Thyroid gland (tissue), 4 donors: ENCODE data around the gene RCAN2. TPM values are rescaled to one million over a fixed set of nuclear protein-coding genes. Genes with fewer than 3 reads are reported as not detected.

ENCODE experiments used
- DNase-seq, 2 donors: peaks; one replicate each; pipeline ENCODE4 v3.0.0-alpha.2; 2019
- H3K27ac ChIP-seq, 3 donors: fragments of 200-600 bp; sonication (generic); 1 replicate in 2 of 3; 2 replicates in 1 of 3; pipeline ENCODE4 v1.5.1; 2016 to 2019; ENCODE audit warnings: mild to moderate bottlenecking in 1 of 3, moderate library complexity in 1 of 3
- H3K27me3 ChIP-seq: fragments of 200-600 bp; sonication (generic); one replicate; pipeline ENCODE4 v1.5.1; 2019
- H3K36me3 ChIP-seq, 2 donors: fragments of 200-600 bp; sonication (generic); one replicate each; pipeline ENCODE4 v1.5.1; 2016 to 2019
- H3K4me1 ChIP-seq, 2 donors: fragments of 200-600 bp; sonication (generic); one replicate each; pipeline ENCODE4 v1.5.1; 2017 to 2019
- H3K4me3 ChIP-seq, 3 donors: fragments of 200-600 bp; sonication (generic); replicated peaks in 1 of 3; 1 replicate in 2 of 3; 2 replicates in 1 of 3; pipeline ENCODE4 v1.5.1; 2016; ENCODE audit warnings: mild to moderate bottlenecking in 1 of 3
- H3K9me3 ChIP-seq: fragments of 200-600 bp; sonication (generic); one replicate; pipeline ENCODE4 v1.5.1; 2017
- CTCF ChIP-seq, 6 experiments: fragments of 200-600 bp in 3 of 6; fragments of 450-650 bp in 3 of 6; sonication (generic) in 3 of 6; IDR thresholded peaks; one replicate each; pipeline ENCODE4 v1.5.1; 2016 to 2019; ENCODE audit warnings: antibody characterized with exemption in 6 of 6, mild to moderate bottlenecking in 2 of 6, inconsistent platforms in 1 of 6, moderate library complexity in 1 of 6
- POLR2A ChIP-seq, 2 donors: fragments of 450-650 bp; IDR thresholded peaks; one replicate each; pipeline ENCODE4 v1.6.1; 2017; ENCODE audit warnings: antibody characterized with exemption in 2 of 2, mild to moderate bottlenecking in 2 of 2, moderate library complexity in 1 of 2
- WGBS, 2 donors: methylation state at CpG; one replicate each; pipeline ENCODE4 v1.1.5; 2017; 5-methylcytosine and 5-hydroxymethylcytosine counted together
- intact Hi-C: fragments of 100-400 bp; cut with DNase I; formaldehyde crosslinking; loops from one replicate; pipeline ENCODE4 v1.15.1; 2023
- total RNA-seq, 4 donors: library from RNA; depleted of rRNA; stranded (reverse); fragments of >200 nt; gene quantifications; one replicate each; pipeline ENCODE4 v1.2.3, GENCODE V29; 2016

RCAN2 gene
- total RNA-seq, 4 donors from 2014 or later, result 14.0 to 33.2 (median 23.3) TPM

GRCh38 chr6:46310196-46310595 is 181.1 kb downstream of the RCAN2 start:
- intact Hi-C loops, result no loop called here
- Histone ChIP-seq H3K9me3 (no peaks in the 10 kb centered on the region), H3K36me3 (no peaks in the 10 kb centered on the region), H3K27ac (no peak overlapping the region), H3K27me3 (no peaks in the 10 kb centered on the region), H3K4me3 (no peak overlapping the region), H3K4me1 (no peaks in the 10 kb centered on the region)
- WGBS, 2 donors, result 75 to 83% methylated on average over 1 of the region's 1 CpG
- TF ChIP-seq CTCF (IDR thresholded peaks at IDR 0.05) (no peak), POLR2A (IDR thresholded peaks at IDR 0.05) (no peak)
- DNase-seq, result no peak

- WGBS, 2 donors, result 73 to 82% methylated on average over 2 of the region's 2 CpGs
- no peak overlapping the region for H3K27ac ChIP-seq
- no peaks in the 10 kb centered on the region for H3K36me3 ChIP-seq
- no peak for DNase-seq
- H3K4me3 ChIP-seq, result no peak overlapping the region
- intact Hi-C loops, result no loop called here
- no peaks in the 10 kb centered on the region for H3K9me3 ChIP-seq
- H3K27me3 ChIP-seq, result no peaks in the 10 kb centered on the region
- H3K4me1 ChIP-seq, result no peaks in the 10 kb centered on the region
- TF ChIP-seq POLR2A (IDR thresholded peaks at IDR 0.05) (no peak), CTCF (IDR thresholded peaks at IDR 0.05) (no peak)
These were observed 184.8 kb downstream of the RCAN2 start for GRCh38 chr6:46306431-46306830.

GRCh38 chr6:46305833-46306232 is 185.4 kb downstream of the RCAN2 start:
- WGBS, 2 donors, result 85 to 95% methylated on average over 3 of the region's 3 CpGs
- intact Hi-C loops, result no loop called here

GRCh38 chr6:46305236-46305635 is 186.0 kb downstream of the RCAN2 start:
- no peaks in the 10 kb centered on the region for H3K4me1 ChIP-seq
- no peaks in the 10 kb centered on the region for H3K9me3 ChIP-seq
- H3K27ac ChIP-seq, result no peak overlapping the region
- no peak overlapping the region for H3K4me3 ChIP-seq
- DNase-seq, result no peak
- no peaks in the 10 kb centered on the region for H3K36me3 ChIP-seq
- intact Hi-C loops, result no loop called here
- TF ChIP-seq POLR2A (IDR thresholded peaks at IDR 0.05) (no peak), CTCF (IDR thresholded peaks at IDR 0.05) (no peak)
- H3K27me3 ChIP-seq, result no peaks in the 10 kb centered on the region
- 78 to 82% methylated on average over 2 of the region's 2 CpGs for WGBS, 2 donors

More at GRCh38 chr6:46305833-46306232, 185.4 kb downstream of the RCAN2 start:
- TF ChIP-seq CTCF (IDR thresholded peaks at IDR 0.05) (no peak), POLR2A (IDR thresholded peaks at IDR 0.05) (no peak)
- H3K9me3 ChIP-seq, result no peaks in the 10 kb centered on the region
- H3K4me3 ChIP-seq, result no peak overlapping the region
- no peak overlapping the region for H3K27ac ChIP-seq
- no peaks in the 10 kb centered on the region for H3K4me1 ChIP-seq
- H3K36me3 ChIP-seq, result no peaks in the 10 kb centered on the region
- DNase-seq, result no peak
- H3K27me3 ChIP-seq, result no peaks in the 10 kb centered on the region

GRCh38 chr6:46302816-46303215 is 188.4 kb downstream of the RCAN2 start:
- Histone ChIP-seq H3K9me3 (no peaks in the 10 kb centered on the region), H3K4me1 (no peaks in the 10 kb centered on the region), H3K27ac (no peak overlapping the region), H3K27me3 (no peaks in the 10 kb centered on the region), H3K36me3 (no peaks in the 10 kb centered on the region), H3K4me3 (no peak overlapping the region)
- 90 to 100% methylated on average over 1 of the region's 1 CpG for WGBS, 2 donors
- intact Hi-C loops, result no loop called here
- TF ChIP-seq POLR2A (IDR thresholded peaks at IDR 0.05) (no peak), CTCF (IDR thresholded peaks at IDR 0.05) (no peak)
- DNase-seq, result no peak
